Spleen (tissue), 11 donors: ENCODE data around the gene HIPK2. TPM values are rescaled to one million over a fixed set of nuclear protein-coding genes. Genes with fewer than 3 reads are reported as not detected.
A peak's percentile ranks its signal among the peaks of the same experiment; 100 is the strongest.
"Not testable (repeated sequence)": the region's sequence is repeated elsewhere in the genome, so short reads cannot be mapped to it uniquely, and the experiment has no call there.

Experiments
- DNase-seq: peaks from one replicate; pipeline ENCODE4 v3.0.0-alpha.2; 2020
- H3K27ac ChIP-seq, 8 donors: fragments of 200-600 bp; sonication (generic) in 7 of 8; 1 replicate in 4 of 8; 2 replicates in 4 of 8; pipeline versions ENCODE4 v1.5.0 to v1.8.0; 2016 to 2021; ENCODE audit warnings: inconsistent platforms in 4 of 8, mild to moderate bottlenecking in 4 of 8, moderate library complexity in 1 of 8
- H3K27me3 ChIP-seq, 7 donors: fragments of 200-600 bp; sonication (generic) in 6 of 7; replicated peaks in 1 of 7; 1 replicate in 4 of 7; 2 replicates in 3 of 7; pipeline versions ENCODE4 v1.5.0 to v1.8.0; 2016 to 2021; ENCODE audit warnings: inconsistent platforms in 3 of 7, mild to moderate bottlenecking in 1 of 7
- H3K36me3 ChIP-seq, 6 donors: fragments of 200-600 bp; sonication (generic) in 5 of 6; 1 replicate in 4 of 6; 2 replicates in 2 of 6; pipeline versions ENCODE4 v1.5.0 to v1.8.0; 2016 to 2021; ENCODE audit warnings: inconsistent platforms in 2 of 6
- H3K4me1 ChIP-seq, 6 donors: fragments of 200-600 bp; sonication (generic) in 5 of 6; 1 replicate in 3 of 6; 2 replicates in 3 of 6; pipeline versions ENCODE4 v1.5.0 to v1.8.0; 2016 to 2021; ENCODE audit warnings: inconsistent platforms in 3 of 6
- H3K4me3 ChIP-seq, 8 donors: fragments of 200-600 bp; sonication (generic) in 7 of 8; 1 replicate in 4 of 8; 2 replicates in 4 of 8; pipeline versions ENCODE4 v1.5.0 to v1.8.0; 2016 to 2021; ENCODE audit warnings: inconsistent platforms in 4 of 8, mild to moderate bottlenecking in 4 of 8, moderate library complexity in 2 of 8
- H3K9me3 ChIP-seq, 8 donors: fragments of 200-600 bp; sonication (generic) in 7 of 8; 1 replicate in 4 of 8; 2 replicates in 4 of 8; pipeline versions ENCODE4 v1.5.0 to v1.8.0; 2016 to 2021; ENCODE audit warnings: inconsistent platforms in 4 of 8
- CTCF ChIP-seq, 11 experiments: fragments of 200-600 bp in 7 of 11; fragments of 450-650 bp in 4 of 11; sonication (generic) in 4 of 11; IDR thresholded peaks in 8 of 11; conservative IDR thresholded peaks in 3 of 11; 1 replicate in 7 of 11; 2 replicates in 4 of 11; pipeline versions ENCODE4 v1.4.0 to v1.8.0; 2016 to 2021; ENCODE audit warnings: antibody characterized with exemption in 11 of 11, inconsistent platforms in 4 of 11, mild to moderate bottlenecking in 1 of 11
- POLR2A ChIP-seq, 3 donors: fragments of 450-650 bp; IDR thresholded peaks; one replicate each; pipeline ENCODE4 v1.5.1; 2017; ENCODE audit warnings: antibody characterized with exemption in 3 of 3, mild to moderate bottlenecking in 1 of 3
- POLR2AphosphoS5 ChIP-seq, 3 donors: sonication (generic); formaldehyde crosslinking; IDR thresholded peaks; one replicate each; pipeline ENCODE4 v1.5.1; 2017; ENCODE audit warnings: antibody characterized with exemption in 3 of 3
- WGBS, 5 donors: extraction: QIAGEN DNeasy Blood & Tissue Kit in 3 of 5; methylation state at CpG; one replicate each; pipeline versions ENCODE4 v1.1.5 to v1.1.7; 2013 to 2018; 5-methylcytosine and 5-hydroxymethylcytosine counted together
- intact Hi-C: fragments of 100-400 bp; cut with DNase I; formaldehyde crosslinking; loops from one replicate; pipeline ENCODE4 v1.15.0; 2023; ENCODE audit warnings: low total_unique reads
- polyA plus RNA-seq, 3 donors: library from polyadenylated mRNA; stranded (reverse); fragments of 200-250 nt; gene quantifications; one replicate each; pipeline ENCODE4 v1.2.1, GENCODE V29; 2013
- total RNA-seq, 7 donors: library from RNA; depleted of rRNA in 3 of 7; stranded (reverse); fragments of >200 nt in 3 of 7; fragmentation: NEBNext Ultra II Directional in 4 of 7; extraction: Animal tissue kit (Norgen Biotek cat#: 25700) in 4 of 7; gene quantifications; one replicate each; pipeline versions ENCODE4 v1.1.0 to v1.2.1, GENCODE V29; 2016 to 2021
- donor health status: healthy with polysubstance abuse.
- donor health status: DM: no; HTN: no; CAD: no; lungs with moderate emphysema.
- donor health status: DM: no; HTN: no; CAD: no.
- donor health status: Bipolar disorder and iron deficiency.
- donor health status: healthy.
- donor health status: DM: no; HTN: no; CAD: no.
- donor health status: DM: yes; HTN: yes; CAD: no.

Gene HIPK2
- total and polyA plus RNA-seq, 10 donors: 1.7 to 97.5 (median 51.8) TPM

DNA sequence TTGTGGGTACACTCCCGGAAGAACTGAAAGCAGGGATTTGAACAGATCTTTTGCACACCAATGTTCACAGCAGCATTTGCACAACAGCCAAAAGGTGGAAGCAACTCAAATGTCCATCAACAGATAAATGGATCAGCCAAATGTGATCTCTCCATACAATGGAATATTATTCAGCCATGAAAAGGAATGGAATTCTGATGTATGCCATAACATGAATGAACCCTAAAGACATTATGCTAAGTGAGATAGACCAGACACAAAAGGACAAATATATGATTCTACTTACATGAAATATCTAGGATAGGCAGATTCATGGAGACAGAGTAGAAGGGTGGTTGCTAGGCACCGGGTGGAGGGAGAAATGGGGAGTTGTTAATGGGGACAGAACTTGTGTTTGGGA is 217.6 kb downstream of the HIPK2 start:
- peaks cover 0 to 10% (median 0%) of the 10 kb centered on the region in 6 donors for H3K4me1 ChIP-seq
- DNase-seq: no peak
- peaks cover 0 to 9% (median 0%) of the 10 kb centered on the region in 8 donors for H3K9me3 ChIP-seq
- H3K27me3 ChIP-seq: peaks cover 0 to 17% (median 0%) of the 10 kb centered on the region in 7 donors
- intact Hi-C loops: no loop called here
- no peak overlapping the region for H3K27ac ChIP-seq
- peaks cover 0 to 23% (median 0%) of the 10 kb centered on the region in 6 donors for H3K36me3 ChIP-seq
- TF ChIP-seq POLR2A (IDR thresholded peaks at IDR 0.05) (no peak), POLR2AphosphoS5 (IDR thresholded peaks at IDR 0.05) (no peak), CTCF (IDR thresholded peaks at IDR 0.05 in 8 of 11, conservative IDR thresholded peaks at IDR 0.05 in 3 of 11) (no peak)
- H3K4me3 ChIP-seq: no peak overlapping the region
- WGBS, 5 donors: 97 to 99% (median 98%) methylated on average over 2 of the region's 2 CpGs

DNA sequence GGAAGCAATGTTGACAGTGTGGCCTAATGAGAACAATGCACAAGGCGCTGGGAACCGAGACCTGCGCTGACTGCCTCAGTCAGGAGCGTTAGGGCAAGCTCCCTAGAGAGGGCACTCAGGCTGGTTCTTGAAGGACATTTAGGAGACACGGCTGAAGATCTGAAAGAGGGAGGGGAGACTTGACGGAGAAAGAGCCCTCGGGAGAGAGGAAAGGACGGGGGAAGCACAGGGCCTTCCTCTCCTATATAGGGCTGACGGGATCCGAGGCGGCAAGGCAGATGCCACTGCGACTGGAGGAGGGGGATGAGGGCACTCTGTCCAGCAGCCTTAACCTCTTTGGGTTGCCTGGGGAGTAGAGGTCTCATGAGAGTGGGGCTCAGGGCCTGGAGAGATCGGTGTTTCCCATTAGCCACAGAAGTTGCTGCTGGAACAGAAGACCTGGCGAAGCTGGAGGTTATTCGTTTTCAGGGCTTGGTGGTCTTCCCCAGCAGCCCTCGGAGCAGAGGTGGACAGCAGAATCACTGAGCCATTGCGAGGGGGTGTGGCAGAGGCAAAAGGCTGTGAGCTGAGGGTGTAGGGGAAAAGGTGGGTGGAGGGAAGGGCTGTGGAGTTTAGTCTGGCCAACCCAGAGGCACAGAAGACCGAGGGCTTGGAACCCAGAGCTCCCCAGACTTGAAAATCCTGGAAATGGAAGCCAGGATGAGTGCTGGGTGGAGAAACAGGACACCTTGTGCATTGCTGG is 218.3 kb downstream of the HIPK2 start:
- H3K36me3 ChIP-seq: peaks cover 0 to 20% (median 0%) of the 10 kb centered on the region in 6 donors
- no peak for TF ChIP-seq POLR2A (IDR thresholded peaks at IDR 0.05)
- TF ChIP-seq CTCF (IDR thresholded peaks at IDR 0.05 in 8 of 11, conservative IDR thresholded peaks at IDR 0.05 in 3 of 11): no peak
- no peak for TF ChIP-seq POLR2AphosphoS5 (IDR thresholded peaks at IDR 0.05)
- peak; percentile 25 for DNase-seq
- H3K27ac ChIP-seq: no peak overlapping the region
- H3K4me3 ChIP-seq: no peak overlapping the region
- WGBS, 5 donors: 86 to 89% (median 88%) methylated on average over 18 of the region's 18 CpGs
- intact Hi-C loops: no loop called here
- peaks cover 0 to 10% (median 0%) of the 10 kb centered on the region in 6 donors for H3K4me1 ChIP-seq
- H3K27me3 ChIP-seq: peaks cover 0 to 17% (median 0%) of the 10 kb centered on the region in 7 donors
- H3K9me3 ChIP-seq: peaks cover 0 to 9% (median 0%) of the 10 kb centered on the region in 8 donors

DNA sequence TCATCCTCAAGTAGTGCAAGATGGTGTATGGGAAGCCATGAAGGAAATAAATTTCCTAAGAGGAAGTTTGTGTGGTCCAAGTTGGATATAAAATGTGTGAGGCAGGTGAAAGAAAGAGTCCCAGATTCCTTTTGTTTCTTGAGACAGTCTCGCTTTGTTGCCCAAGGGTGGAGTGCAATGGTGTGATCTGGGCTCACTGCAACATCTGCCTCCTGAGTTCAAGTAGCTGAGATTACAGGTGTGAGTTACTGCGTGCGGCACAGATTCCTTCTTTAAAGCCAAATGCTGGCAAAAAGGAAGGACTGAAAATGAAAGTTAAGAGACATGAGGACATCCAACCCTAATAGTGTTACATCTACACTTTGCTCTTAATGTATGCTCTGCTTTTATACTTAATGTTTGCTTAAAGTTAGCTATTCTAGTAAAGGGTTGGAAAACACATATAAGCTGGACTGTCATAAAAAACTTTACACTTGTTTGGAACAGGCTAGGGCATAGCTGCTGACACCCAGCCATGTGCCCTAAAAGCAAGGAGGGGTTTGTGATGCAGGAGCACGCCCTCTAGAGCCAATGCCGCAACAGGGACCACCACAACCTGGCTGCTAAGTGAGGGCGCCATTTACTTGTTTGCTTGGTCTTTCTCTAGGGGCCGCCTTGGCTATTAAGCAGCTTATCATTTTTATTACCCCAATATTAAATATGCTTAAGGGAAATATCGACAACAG is 219.8 kb downstream of the HIPK2 start:
- H3K4me3 ChIP-seq: no peak overlapping the region
- H3K4me1 ChIP-seq: peaks cover 0 to 3% (median 0%) of the 10 kb centered on the region in 6 donors
- 81 to 92% (median 86%) methylated on average over 8 of the region's 8 CpGs for WGBS, 5 donors
- peaks cover 0 to 17% (median 0%) of the 10 kb centered on the region in 7 donors for H3K27me3 ChIP-seq
- no peak overlapping the region for H3K27ac ChIP-seq
- peak; percentile 28 for DNase-seq
- H3K9me3 ChIP-seq: peaks cover 0 to 9% (median 0%) of the 10 kb centered on the region in 8 donors
- intact Hi-C loops: no loop called here
- TF ChIP-seq CTCF (IDR thresholded peaks at IDR 0.05 in 8 of 11, conservative IDR thresholded peaks at IDR 0.05 in 3 of 11): no peak
- no peak for TF ChIP-seq POLR2AphosphoS5 (IDR thresholded peaks at IDR 0.05)
- no peak for TF ChIP-seq POLR2A (IDR thresholded peaks at IDR 0.05)
- peaks cover 0 to 12% (median 0%) of the 10 kb centered on the region in 6 donors for H3K36me3 ChIP-seq

GRCh38 chr7:139553991-139554700 is 223.7 kb downstream of the HIPK2 start:
- WGBS, 5 donors: 87 to 95% (median 90%) methylated on average over 8 of the region's 8 CpGs
- H3K4me3 ChIP-seq, DNase-seq, H3K27ac ChIP-seq, H3K36me3 ChIP-seq, H3K4me1 ChIP-seq, intact Hi-C loops, H3K9me3 ChIP-seq: not testable (repeated sequence)
- peaks cover 0 to 14% (median 0%) of the 10 kb centered on the region in 7 donors for H3K27me3 ChIP-seq
